ENCODE measurements around the gene ZNF532. TPM values are rescaled to one million over a fixed set of nuclear protein-coding genes. Genes with fewer than 3 reads are reported as not detected.

The ZNF532 gene
- total RNA-seq, 1 experiment from 2014 or later: 18.6 TPM

GRCh38 chr18:58886431-58886830, 21.8 kb downstream of the ZNF532 start:
- H3K27me3 ChIP-seq: no peaks in the 10 kb centered on the region
- H3K9me3 ChIP-seq: no peaks in the 10 kb centered on the region
- DNase-seq: no peak
- H3K4me3 ChIP-seq: no peak overlapping the region
- H3K36me3 ChIP-seq: peaks cover 22% of the 10 kb centered on the region

GRCh38 chr18:58886864-58887612, 22.4 kb downstream of the ZNF532 start:
- no peak for DNase-seq
- H3K9me3 ChIP-seq: no peaks in the 10 kb centered on the region
- peaks cover 20% of the 10 kb centered on the region for H3K36me3 ChIP-seq
- H3K4me3 ChIP-seq: no peak overlapping the region
- H3K27me3 ChIP-seq: no peaks in the 10 kb centered on the region

- H3K4me3 ChIP-seq: no peak overlapping the region
- H3K27me3 ChIP-seq: no peaks in the 10 kb centered on the region
- peak; percentile 50 for DNase-seq
- no peaks in the 10 kb centered on the region for H3K9me3 ChIP-seq
- H3K36me3 ChIP-seq: peaks cover 20% of the 10 kb centered on the region
Observed at GRCh38 chr18:58887613-58887963, 22.9 kb downstream of the ZNF532 start.

GRCh38 chr18:58891776-58892175, 27.1 kb downstream of the ZNF532 start:
- H3K27me3 ChIP-seq: no peaks in the 10 kb centered on the region
- no peaks in the 10 kb centered on the region for H3K9me3 ChIP-seq
- DNase-seq: no peak
- no peak overlapping the region for H3K4me3 ChIP-seq
- peaks cover 18% of the 10 kb centered on the region for H3K36me3 ChIP-seq

- peaks cover 18% of the 10 kb centered on the region for H3K36me3 ChIP-seq
- no peak overlapping the region for H3K4me3 ChIP-seq
- no peaks in the 10 kb centered on the region for H3K27me3 ChIP-seq
- no peaks in the 10 kb centered on the region for H3K9me3 ChIP-seq
- no peak for DNase-seq
Observed at GRCh38 chr18:58892488-58892887, 27.8 kb downstream of the ZNF532 start.

- Histone ChIP-seq H3K27me3 (no peaks in the 10 kb centered on the region), H3K36me3 (peaks cover 17% of the 10 kb centered on the region), H3K4me3 (no peak overlapping the region), H3K9me3 (no peaks in the 10 kb centered on the region)
- peak; percentile 47 for DNase-seq
Observed at GRCh38 chr18:58893388-58894099, 28.9 kb downstream of the ZNF532 start.

- peaks cover 10% of the 10 kb centered on the region for H3K36me3 ChIP-seq
Observed at GRCh38 chr18:58894930-58895329, 30.3 kb downstream of the ZNF532 start.

GRCh38 chr18:58895385-58895784, 30.7 kb downstream of the ZNF532 start:
- Histone ChIP-seq H3K27me3 (no peaks in the 10 kb centered on the region), H3K36me3 (peaks cover 10% of the 10 kb centered on the region)
- DNase-seq: no peak

More at GRCh38 chr18:58894930-58895329, 30.3 kb downstream of the ZNF532 start:
- H3K9me3 ChIP-seq: no peaks in the 10 kb centered on the region
- no peak overlapping the region for H3K4me3 ChIP-seq
- DNase-seq: no peak
- no peaks in the 10 kb centered on the region for H3K27me3 ChIP-seq

GRCh38 chr18:58896268-58896667, 31.6 kb downstream of the ZNF532 start:
- H3K9me3 ChIP-seq: no peaks in the 10 kb centered on the region
- no peaks in the 10 kb centered on the region for H3K27me3 ChIP-seq
- DNase-seq: no peak
- H3K36me3 ChIP-seq: peaks cover 9% of the 10 kb centered on the region
- no peak overlapping the region for H3K4me3 ChIP-seq

More at GRCh38 chr18:58895385-58895784, 30.7 kb downstream of the ZNF532 start:
- Histone ChIP-seq H3K9me3 (no peaks in the 10 kb centered on the region), H3K4me3 (no peak overlapping the region)

GRCh38 chr18:58896734-58897508, 32.2 kb downstream of the ZNF532 start:
- peaks cover 9% of the 10 kb centered on the region for H3K36me3 ChIP-seq
- no peaks in the 10 kb centered on the region for H3K27me3 ChIP-seq
- H3K4me3 ChIP-seq: no peak overlapping the region
- no peaks in the 10 kb centered on the region for H3K9me3 ChIP-seq
- no peak for DNase-seq

GRCh38 chr18:58898010-58898799, 33.5 kb downstream of the ZNF532 start:
- H3K9me3 ChIP-seq: no peaks in the 10 kb centered on the region
- H3K36me3 ChIP-seq: peaks cover 9% of the 10 kb centered on the region
- H3K27me3 ChIP-seq: no peaks in the 10 kb centered on the region

GRCh38 chr18:58900015-58900649, 35.5 kb downstream of the ZNF532 start:
- Histone ChIP-seq H3K4me3 (no peak overlapping the region), H3K27me3 (no peaks in the 10 kb centered on the region), H3K36me3 (peaks cover 9% of the 10 kb centered on the region), H3K9me3 (no peaks in the 10 kb centered on the region)
- DNase-seq: no peak

More at GRCh38 chr18:58898010-58898799, 33.5 kb downstream of the ZNF532 start:
- H3K4me3 ChIP-seq: no peak overlapping the region
- DNase-seq: no peak

- Histone ChIP-seq H3K27me3 (no peaks in the 10 kb centered on the region), H3K4me3 (no peak overlapping the region), H3K9me3 (no peaks in the 10 kb centered on the region), H3K36me3 (peaks cover 9% of the 10 kb centered on the region)
- no peak for DNase-seq
Observed at GRCh38 chr18:58901143-58901542, 36.5 kb downstream of the ZNF532 start.

GRCh38 chr18:58901783-58902182, 37.1 kb downstream of the ZNF532 start:
- Histone ChIP-seq H3K36me3 (peaks cover 6% of the 10 kb centered on the region), H3K27me3 (no peaks in the 10 kb centered on the region), H3K9me3 (no peaks in the 10 kb centered on the region), H3K4me3 (no peak overlapping the region)
- no peak for DNase-seq

- Histone ChIP-seq H3K4me3 (no peak overlapping the region), H3K36me3 (peaks cover 5% of the 10 kb centered on the region), H3K27me3 (no peaks in the 10 kb centered on the region)
Observed at GRCh38 chr18:58902961-58903360, 38.3 kb downstream of the ZNF532 start.

GRCh38 chr18:58903533-58903932, 38.9 kb downstream of the ZNF532 start:
- H3K27me3 ChIP-seq: no peaks in the 10 kb centered on the region
- no peak for DNase-seq
- no peak overlapping the region for H3K4me3 ChIP-seq
- H3K9me3 ChIP-seq: no peaks in the 10 kb centered on the region
- H3K36me3 ChIP-seq: peaks cover 3% of the 10 kb centered on the region

More at GRCh38 chr18:58902961-58903360, 38.3 kb downstream of the ZNF532 start:
- no peaks in the 10 kb centered on the region for H3K9me3 ChIP-seq
- DNase-seq: no peak
